Measurements from ENCODE around the gene WWP2. TPM values are rescaled to one million over a fixed set of nuclear protein-coding genes. Genes with fewer than 3 reads are reported as not detected.

WWP2 gene
- polyA plus RNA-seq, 1 donor from 2014 or later = 61.5 TPM

DNA sequence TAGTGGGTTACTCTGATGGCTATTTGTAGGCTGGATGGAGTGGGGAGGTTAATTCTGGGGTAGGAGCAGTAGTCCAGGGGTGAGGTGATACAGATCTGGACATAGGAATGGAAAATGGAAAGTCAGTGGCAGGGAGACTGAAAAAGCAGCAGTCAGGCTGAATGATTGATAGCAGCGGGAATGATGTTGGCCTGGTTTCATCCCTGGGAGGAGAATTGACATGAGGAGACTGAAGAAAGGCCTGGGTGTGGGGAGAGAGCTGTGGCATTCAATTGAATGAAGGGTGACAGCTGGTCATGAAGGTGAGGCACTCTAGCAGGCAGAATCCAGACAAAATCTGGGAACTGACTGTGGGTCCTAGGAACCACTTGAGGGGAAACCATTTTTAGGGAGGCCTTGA, 154.3 kb downstream of the WWP2 start:
- Mint-ChIP-seq H3K4me1 (no peaks in the 10 kb centered on the region), H3K9me3 (peaks cover 0 to 1% (median 0%) of the 10 kb centered on the region in 3 donors), H3K27me3 (no peaks in the 10 kb centered on the region), H3K27ac (no peak overlapping the region), H3K36me3 (peaks cover 16% of the 10 kb centered on the region), H3K4me3 (no peak overlapping the region)

DNA sequence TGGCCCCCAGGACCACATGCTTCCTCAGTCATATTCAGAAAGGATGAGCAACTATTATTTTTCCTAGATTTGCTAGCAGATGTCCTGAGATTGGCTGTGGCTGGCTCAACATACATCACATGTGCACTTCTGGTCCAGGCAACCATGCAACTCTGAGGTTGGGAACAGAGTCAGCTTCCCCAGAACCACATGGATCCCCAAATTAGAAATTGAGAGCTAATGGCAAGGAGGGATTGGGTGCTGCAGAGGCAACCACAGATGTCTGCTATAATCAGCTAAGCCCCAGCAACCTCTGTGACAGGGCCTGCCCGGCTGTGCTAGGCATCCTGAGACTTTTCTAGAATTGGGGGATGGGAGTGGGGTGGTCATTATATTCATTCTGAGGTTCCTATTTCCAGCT, 155.2 kb downstream of the WWP2 start:
- no peak overlapping the region for H3K27ac Mint-ChIP-seq

DNA sequence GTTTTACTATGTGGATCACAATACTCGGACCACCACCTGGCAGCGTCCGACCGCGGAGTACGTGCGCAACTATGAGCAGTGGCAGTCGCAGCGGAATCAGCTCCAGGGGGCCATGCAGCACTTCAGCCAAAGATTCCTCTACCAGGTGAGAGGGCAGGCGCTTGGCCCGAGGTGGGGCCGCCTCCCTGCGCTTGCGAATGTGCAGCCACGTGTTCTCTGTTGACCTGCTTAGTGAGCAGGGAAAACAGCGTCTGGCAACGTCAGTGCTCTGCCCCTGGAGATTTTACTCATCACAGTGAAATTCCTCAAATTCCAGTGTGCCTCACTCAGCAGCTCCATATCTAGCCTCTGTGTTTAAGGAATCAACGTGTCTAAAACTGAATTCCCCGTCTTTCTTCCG, 155.6 kb downstream of the WWP2 start:
- Mint-ChIP-seq H3K4me3 (no peak overlapping the region), H3K27ac (no peak overlapping the region), H3K27me3 (no peaks in the 10 kb centered on the region), H3K4me1 (no peaks in the 10 kb centered on the region), H3K36me3 (peaks cover 16% of the 10 kb centered on the region), H3K9me3 (peaks cover 0 to 1% (median 0%) of the 10 kb centered on the region in 3 donors)

More for the DNA sequence above, 155.2 kb downstream of the WWP2 start:
- Mint-ChIP-seq H3K36me3 (peaks cover 17% of the 10 kb centered on the region), H3K4me1 (no peaks in the 10 kb centered on the region), H3K9me3 (peaks cover 0 to 1% (median 0%) of the 10 kb centered on the region in 3 donors), H3K27me3 (no peaks in the 10 kb centered on the region), H3K4me3 (no peak overlapping the region)

DNA sequence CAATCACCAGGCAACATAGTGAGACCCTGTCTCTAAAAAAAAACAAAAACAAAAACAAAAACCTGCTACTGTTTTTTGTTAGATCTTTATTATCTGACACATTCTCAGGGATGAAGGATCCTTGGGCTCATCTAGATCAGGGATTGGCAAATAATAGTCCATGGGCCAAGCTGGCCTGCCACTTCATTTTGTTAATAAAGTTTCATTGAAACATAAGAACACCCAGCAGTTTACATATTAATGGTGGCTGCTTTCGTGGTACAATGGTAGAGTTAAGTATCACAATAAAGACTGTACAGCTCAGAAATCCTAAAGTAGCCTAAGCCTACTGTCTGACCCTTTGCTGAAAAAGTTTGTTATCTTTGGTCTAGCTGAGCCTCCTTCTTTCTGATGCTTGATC, 156.1 kb downstream of the WWP2 start:
- no peaks in the 10 kb centered on the region for H3K27me3 Mint-ChIP-seq
- H3K36me3 Mint-ChIP-seq = peaks cover 16% of the 10 kb centered on the region
- H3K27ac Mint-ChIP-seq = no peak overlapping the region
- H3K4me1 Mint-ChIP-seq = no peaks in the 10 kb centered on the region
- peaks cover 0 to 1% (median 0%) of the 10 kb centered on the region in 3 donors for H3K9me3 Mint-ChIP-seq
- H3K4me3 Mint-ChIP-seq = no peak overlapping the region

DNA sequence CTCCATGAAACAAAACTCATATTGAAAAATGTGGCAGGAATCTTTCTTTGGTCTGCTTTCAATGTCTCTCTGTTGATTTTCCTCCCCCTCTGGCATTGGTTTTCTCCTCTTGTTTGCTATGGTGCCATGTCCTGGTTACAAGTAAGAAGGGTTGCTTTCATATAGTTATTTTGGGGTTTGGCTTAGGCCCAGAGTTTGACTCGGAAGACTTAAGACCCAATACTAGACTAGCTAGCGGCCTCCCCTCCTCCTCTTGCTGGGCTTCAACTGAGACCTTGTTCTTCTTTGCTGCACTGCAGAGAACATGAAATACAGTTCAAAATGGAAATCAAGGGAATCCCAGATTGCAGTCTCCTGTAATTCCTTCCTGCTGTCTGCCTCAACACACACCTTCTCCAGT, 159.0 kb downstream of the WWP2 start:
- Mint-ChIP-seq H3K4me3 (no peak overlapping the region), H3K9me3 (peaks cover 0 to 1% (median 0%) of the 10 kb centered on the region in 3 donors), H3K27me3 (no peaks in the 10 kb centered on the region), H3K36me3 (peaks cover 21% of the 10 kb centered on the region), H3K4me1 (no peaks in the 10 kb centered on the region), H3K27ac (peak overlapping the region in 1 of 3 donors; percentile 24)

DNA sequence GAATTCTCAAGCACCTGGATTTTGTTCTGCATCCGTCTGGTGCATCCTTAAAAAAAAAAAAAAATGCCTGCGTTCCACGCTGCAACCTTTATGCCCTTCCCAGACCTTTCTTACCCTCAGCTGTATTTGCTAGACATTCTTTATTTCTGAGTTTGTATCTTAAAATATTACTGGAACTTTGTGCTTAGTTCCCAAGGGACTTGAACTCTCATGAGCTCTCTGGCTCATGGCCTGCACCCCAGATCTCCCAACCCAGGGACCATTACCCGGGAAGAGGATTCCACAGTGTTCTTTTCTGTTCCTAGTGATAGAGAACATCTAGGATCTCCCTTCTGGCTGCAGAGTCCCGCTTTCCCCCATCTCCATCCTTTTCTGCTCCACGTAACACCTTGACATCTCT, 160.1 kb downstream of the WWP2 start:
- Mint-ChIP-seq H3K9me3 (no peaks in the 10 kb centered on the region), H3K36me3 (peaks cover 20% of the 10 kb centered on the region), H3K27me3 (no peaks in the 10 kb centered on the region), H3K4me3 (no peak overlapping the region), H3K27ac (no peak overlapping the region), H3K4me1 (no peaks in the 10 kb centered on the region)

DNA sequence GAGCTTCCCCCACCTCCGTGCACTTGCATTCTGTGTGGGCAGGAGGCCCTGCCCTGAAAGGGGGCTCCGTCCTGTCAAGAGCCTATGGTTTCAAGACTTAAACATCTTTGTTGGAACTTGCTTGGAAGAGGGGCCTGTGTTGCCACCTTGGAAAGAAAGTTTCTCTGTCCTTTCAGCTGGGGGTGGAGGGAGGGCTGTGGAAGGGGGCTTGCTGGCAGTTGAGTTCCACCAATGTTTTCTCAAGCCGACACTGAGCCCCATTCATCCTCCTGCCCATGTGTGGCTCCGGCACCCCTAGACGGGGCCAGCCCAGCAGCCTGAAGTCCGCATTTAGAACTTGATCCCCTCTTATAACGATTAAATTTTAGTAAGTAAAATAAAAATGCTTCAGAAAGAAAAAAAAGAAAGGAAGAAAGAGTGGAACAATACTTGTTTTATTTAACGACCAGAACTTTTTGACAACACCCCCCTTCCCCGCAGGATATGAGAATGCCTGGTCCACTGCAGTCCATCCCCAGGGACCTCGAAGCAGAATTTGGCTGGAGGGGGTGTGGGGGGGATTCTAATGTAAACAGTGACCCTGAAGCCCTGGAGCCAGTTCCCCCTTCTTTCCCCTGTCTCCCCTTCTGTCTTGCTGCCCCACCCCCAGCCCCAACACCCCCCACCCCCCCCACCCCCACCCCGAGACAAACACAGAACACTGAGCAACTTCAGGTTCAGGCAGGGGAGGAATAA, 162.1 kb downstream of the WWP2 start:
- Mint-ChIP-seq H3K36me3 (peaks cover 16% of the 10 kb centered on the region), H3K4me3 (no peak overlapping the region), H3K9me3 (no peaks in the 10 kb centered on the region), H3K4me1 (no peaks in the 10 kb centered on the region), H3K27ac (no peak overlapping the region), H3K27me3 (no peaks in the 10 kb centered on the region)

DNA sequence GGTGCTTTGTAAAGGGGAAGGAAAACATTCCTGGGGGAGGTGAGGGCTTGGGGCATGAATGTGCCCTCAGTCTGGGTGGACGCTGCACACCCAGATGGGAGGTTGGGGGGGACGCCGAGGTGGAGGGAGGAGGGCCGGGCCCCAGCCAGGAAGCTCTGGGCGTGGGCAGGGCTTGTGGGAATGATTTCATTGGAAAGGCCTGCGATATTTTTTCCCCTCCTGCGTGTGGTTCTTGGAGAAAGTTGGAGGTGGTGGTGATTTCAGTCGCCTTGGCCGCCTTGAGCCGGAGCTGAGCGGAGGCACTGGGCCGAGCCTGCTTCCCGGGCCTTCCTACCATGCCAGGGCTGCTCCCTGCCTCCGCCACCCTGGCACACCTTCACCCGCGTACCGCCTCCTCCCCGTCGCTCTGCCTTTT, 162.7 kb downstream of the WWP2 start:
- Mint-ChIP-seq H3K27me3 (no peaks in the 10 kb centered on the region), H3K36me3 (peaks cover 16% of the 10 kb centered on the region), H3K4me1 (no peaks in the 10 kb centered on the region), H3K4me3 (no peak overlapping the region), H3K9me3 (no peaks in the 10 kb centered on the region), H3K27ac (no peak overlapping the region)

DNA sequence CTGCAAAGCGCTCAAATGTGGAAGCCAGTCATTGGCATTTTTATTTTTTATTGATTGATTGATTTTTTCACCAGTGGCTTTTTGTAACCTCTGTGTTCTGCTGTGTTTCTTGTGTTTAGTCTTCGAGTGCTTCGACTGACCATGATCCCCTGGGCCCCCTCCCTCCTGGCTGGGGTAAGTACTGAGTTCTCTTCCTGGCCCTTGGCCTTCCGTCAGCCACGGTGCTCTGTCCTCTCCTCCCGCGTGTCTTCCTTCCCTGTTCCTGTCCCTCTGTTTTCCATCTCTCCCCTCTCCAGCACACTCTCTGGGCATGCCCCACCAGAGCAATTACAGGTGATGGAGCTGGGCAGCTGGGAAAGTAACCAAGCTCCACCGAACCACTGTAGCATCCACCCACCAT, 163.2 kb downstream of the WWP2 start:
- H3K27ac Mint-ChIP-seq = no peak overlapping the region
- H3K9me3 Mint-ChIP-seq = no peaks in the 10 kb centered on the region
- no peaks in the 10 kb centered on the region for H3K27me3 Mint-ChIP-seq
- no peak overlapping the region for H3K4me3 Mint-ChIP-seq
- peaks cover 15% of the 10 kb centered on the region for H3K36me3 Mint-ChIP-seq
- no peaks in the 10 kb centered on the region for H3K4me1 Mint-ChIP-seq

DNA sequence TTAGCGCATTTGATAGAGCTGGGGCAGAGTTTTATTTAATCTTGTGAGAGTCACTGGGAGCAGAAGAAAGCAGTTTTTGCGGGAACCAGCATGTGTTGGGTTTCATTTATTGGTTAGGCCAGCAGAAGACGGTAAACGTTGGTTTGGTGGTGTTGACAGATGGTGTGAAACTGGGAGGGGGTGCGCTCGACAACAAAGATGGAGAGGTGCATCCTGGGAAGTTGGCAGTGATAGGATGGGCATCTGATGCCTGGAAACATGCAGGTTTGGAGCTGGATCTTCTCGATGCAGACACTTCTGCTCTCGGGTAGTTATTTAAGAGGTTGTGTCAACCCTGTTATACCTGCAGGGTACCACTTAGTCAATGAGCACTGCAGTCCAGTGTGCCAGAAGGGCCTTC, 164.1 kb downstream of the WWP2 start:
- Mint-ChIP-seq H3K27ac (no peak overlapping the region), H3K4me1 (no peaks in the 10 kb centered on the region), H3K4me3 (no peak overlapping the region), H3K9me3 (no peaks in the 10 kb centered on the region), H3K36me3 (peaks cover 12% of the 10 kb centered on the region), H3K27me3 (no peaks in the 10 kb centered on the region)

DNA sequence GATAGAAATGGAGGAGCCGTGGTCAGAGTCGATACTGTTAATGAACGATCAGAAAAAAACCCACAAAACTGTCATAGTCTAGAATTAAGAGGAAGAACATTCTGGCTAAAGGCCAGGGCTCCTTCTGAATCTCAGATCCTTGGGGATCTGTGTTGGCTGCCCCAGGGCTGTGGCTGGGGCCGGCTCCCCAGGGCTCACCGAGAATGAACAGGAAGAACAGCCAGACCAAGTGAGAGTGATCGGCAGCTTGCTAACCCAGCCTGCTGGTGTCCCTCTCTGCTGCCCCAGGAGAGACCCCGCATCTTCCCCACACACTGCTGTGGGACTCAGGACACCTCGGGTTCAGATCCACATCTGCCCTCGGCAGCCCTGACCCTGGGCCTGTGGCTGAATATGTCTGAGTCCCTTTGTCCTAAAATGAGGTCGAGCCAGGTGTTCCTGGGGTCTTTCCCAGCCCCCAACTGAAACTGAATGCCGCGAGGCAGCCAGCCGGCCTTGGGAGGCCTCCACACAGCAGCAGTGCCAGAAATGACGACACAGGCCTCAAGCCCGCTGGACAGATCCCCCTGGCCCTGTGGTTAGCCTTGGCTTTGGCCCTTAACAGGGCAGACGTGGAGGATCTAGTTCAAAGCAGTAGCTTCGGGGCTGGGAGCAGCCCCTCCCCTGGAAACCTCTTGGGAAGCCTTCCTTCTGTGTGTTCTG, 165.1 kb downstream of the WWP2 start:
- Mint-ChIP-seq H3K27me3 (no peaks in the 10 kb centered on the region), H3K27ac (no peak overlapping the region), H3K4me3 (no peak overlapping the region), H3K4me1 (no peaks in the 10 kb centered on the region), H3K36me3 (peaks cover 7% of the 10 kb centered on the region), H3K9me3 (no peaks in the 10 kb centered on the region)

DNA sequence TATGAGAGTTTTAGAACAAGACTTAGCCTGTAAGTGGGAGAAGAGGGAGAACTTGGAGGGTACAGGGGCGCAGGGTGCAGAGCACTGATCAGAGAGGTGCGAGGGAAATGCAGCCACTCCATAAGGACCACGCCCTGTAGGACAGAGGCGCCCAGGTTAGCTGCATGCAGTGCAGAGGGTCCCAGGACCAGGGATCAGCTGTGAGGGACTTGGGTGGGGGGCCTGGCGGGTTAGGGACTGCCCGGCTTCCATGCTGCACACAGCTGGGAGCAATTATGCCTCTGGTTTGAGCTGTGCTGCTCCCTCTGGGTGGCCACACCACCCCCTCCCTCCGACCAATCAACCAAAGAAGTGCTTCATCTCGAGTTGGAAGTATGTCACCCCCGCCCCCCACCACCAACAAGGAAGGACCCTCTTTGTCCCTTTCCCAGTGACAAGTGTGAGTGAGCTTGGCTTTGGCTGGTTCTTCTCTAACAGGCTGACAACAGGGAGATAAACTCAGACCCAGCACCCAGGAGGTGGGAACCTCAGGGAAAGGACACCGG, 166.8 kb downstream of the WWP2 start:
- H3K36me3 Mint-ChIP-seq = peaks cover 7% of the 10 kb centered on the region
- no peaks in the 10 kb centered on the region for H3K9me3 Mint-ChIP-seq
- H3K4me3 Mint-ChIP-seq = no peak overlapping the region
- H3K4me1 Mint-ChIP-seq = no peaks in the 10 kb centered on the region
- no peak overlapping the region for H3K27ac Mint-ChIP-seq
- no peaks in the 10 kb centered on the region for H3K27me3 Mint-ChIP-seq

DNA sequence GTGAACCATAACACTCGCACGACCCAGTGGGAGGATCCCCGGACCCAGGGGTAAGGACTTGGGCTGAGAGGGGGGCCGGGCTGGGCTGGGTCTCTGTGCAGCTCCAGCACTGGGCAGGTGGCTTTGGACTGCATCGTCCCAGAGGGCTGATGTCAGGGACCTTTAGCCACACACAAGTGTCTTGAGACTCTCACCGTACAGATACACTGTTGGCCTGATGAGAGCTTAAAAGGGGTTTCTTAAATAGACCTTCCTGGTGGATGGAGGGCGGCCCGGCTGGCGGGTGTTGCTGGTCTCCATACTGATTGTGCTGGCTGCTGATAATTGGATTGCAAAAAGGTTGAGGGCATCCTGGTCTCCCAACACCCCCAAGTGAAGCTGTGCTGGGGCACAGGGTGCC, 167.3 kb downstream of the WWP2 start:
- H3K36me3 Mint-ChIP-seq = peaks cover 7% of the 10 kb centered on the region
- H3K4me1 Mint-ChIP-seq = no peaks in the 10 kb centered on the region
- no peak overlapping the region for H3K4me3 Mint-ChIP-seq
- H3K9me3 Mint-ChIP-seq = no peaks in the 10 kb centered on the region
- no peaks in the 10 kb centered on the region for H3K27me3 Mint-ChIP-seq
- no peak overlapping the region for H3K27ac Mint-ChIP-seq

DNA sequence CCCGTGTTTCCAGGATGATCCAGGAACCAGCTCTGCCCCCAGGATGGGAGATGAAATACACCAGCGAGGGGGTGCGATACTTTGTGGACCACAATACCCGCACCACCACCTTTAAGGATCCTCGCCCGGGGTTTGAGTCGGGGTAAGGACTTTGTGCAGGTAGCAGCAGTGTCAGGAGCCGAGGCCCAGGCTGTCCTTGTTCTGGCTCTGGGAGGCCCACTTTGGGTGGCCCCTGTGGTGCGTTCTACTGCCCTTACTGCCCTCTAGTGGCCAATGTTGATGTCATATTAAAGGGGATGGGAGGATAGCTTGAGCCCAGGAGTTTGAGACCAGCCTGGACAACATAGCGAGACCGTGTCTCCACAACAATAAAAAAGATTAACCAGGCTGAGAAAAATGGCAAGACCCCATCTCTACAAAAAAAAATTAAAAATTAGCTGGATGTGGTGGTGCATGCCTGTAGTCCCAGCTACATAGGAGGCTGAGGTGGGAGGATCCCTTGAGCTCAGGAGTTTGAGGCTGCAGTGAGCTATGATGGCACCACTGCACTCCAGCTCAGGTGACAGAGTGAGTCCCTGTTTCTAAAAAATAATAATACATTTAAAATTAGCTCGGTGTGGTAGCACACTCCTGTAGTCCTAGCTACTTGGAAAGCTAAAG, 168.1 kb downstream of the WWP2 start:
- no peaks in the 10 kb centered on the region for H3K4me1 Mint-ChIP-seq
- peak overlapping the region in 1 of 3 donors; percentile 21 for H3K27ac Mint-ChIP-seq
- peaks cover 7% of the 10 kb centered on the region for H3K36me3 Mint-ChIP-seq
- H3K9me3 Mint-ChIP-seq = no peaks in the 10 kb centered on the region
- H3K27me3 Mint-ChIP-seq = no peaks in the 10 kb centered on the region
- H3K4me3 Mint-ChIP-seq = no peak overlapping the region

DNA sequence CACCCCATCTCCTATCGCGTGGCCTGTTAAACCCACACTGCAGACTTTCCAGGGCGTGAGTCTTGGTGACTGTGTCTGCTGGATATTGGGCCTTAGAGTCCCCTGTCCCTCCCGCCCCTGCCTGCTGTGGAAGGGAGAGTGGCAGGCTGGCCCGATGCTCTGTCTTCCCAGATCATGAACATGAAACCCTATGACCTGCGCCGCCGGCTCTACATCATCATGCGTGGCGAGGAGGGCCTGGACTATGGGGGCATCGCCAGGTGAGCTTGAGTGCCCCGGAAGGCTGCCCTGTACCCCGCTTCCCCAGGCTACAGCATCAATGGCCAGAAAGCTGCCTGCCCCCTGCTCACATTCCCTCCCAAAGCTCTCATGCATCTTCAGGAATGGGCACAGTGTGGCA, 169.5 kb downstream of the WWP2 start:
- Mint-ChIP-seq H3K4me1 (no peaks in the 10 kb centered on the region), H3K27me3 (no peaks in the 10 kb centered on the region), H3K36me3 (no peaks in the 10 kb centered on the region), H3K27ac (no peak overlapping the region), H3K4me3 (no peak overlapping the region), H3K9me3 (no peaks in the 10 kb centered on the region)

Measured in IgD-negative memory B cell (primary cell).